ENCODE results near the gene BDH2.

- TF ChIP-seq, protein P1, sequence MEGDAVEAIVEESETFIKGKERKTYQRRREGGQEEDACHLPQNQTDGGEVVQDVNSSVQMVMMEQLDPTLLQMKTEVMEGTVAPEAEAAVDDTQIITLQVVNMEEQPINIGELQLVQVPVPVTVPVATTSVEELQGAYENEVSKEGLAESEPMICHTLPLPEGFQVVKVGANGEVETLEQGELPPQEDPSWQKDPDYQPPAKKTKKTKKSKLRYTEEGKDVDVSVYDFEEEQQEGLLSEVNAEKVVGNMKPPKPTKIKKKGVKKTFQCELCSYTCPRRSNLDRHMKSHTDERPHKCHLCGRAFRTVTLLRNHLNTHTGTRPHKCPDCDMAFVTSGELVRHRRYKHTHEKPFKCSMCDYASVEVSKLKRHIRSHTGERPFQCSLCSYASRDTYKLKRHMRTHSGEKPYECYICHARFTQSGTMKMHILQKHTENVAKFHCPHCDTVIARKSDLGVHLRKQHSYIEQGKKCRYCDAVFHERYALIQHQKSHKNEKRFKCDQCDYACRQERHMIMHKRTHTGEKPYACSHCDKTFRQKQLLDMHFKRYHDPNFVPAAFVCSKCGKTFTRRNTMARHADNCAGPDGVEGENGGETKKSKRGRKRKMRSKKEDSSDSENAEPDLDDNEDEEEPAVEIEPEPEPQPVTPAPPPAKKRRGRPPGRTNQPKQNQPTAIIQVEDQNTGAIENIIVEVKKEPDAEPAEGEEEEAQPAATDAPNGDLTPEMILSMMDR (conservative IDR thresholded peaks at IDR 0.05; ENCODE audit: low read depth, low read length), result no peak
- no peak for TF ChIP-seq EZH2 (IDR thresholded peaks at IDR 0.05; ENCODE audit: borderline replicate concordance, low read depth, low read length, poor library complexity, severe bottlenecking)
Observed at GRCh38 chr4:103050736-103051436, 48.7 kb downstream of the BDH2 start.

All from A673 (cell line).